ENCODE data around the gene PRR3. TPM values are rescaled to one million over a fixed set of nuclear protein-coding genes. Genes with fewer than 3 reads are reported as not detected.

Gene PRR3
- total and polyA plus RNA-seq, 5 donors, result 4.2 to 5.7 (median 4.7) TPM

Small RNA genes within 50 kb of the gene (microRNA-seq; reads per million reads assigned to microRNA genes)
- 20.9 to 38.3 reads per million in 2 donors for gene MIR877

Other genes starting within 250 kb of the PRR3 start
- gene TRIM39, start 230.4 kb upstream of the PRR3 start, total RNA-seq, result 10 to 100 TPM in 3 of 4 donors, 1 to 10 TPM in 1; 9.6 to 12.1 (median 10.7) TPM
- gene TRIM39, start 230.4 kb upstream of the PRR3 start, polyA plus RNA-seq, result 6.9 TPM
- gene RPP21, start 212.1 kb upstream of the PRR3 start, total RNA-seq, result 10 to 100 TPM; 15.7 to 30.1 (median 24.8) TPM
- gene RPP21, start 212.1 kb upstream of the PRR3 start, polyA plus RNA-seq, result 70.9 TPM
- gene HLA-E, start 67.8 kb upstream of the PRR3 start, total RNA-seq, result 100 to 1,000 TPM; 180 to 230 (median 214) TPM
- 227 TPM for gene HLA-E, start 67.8 kb upstream of the PRR3 start, polyA plus RNA-seq
- gene GNL1, start 806 bp upstream of the PRR3 start, total RNA-seq, result 10 to 100 TPM; 22.7 to 33.7 (median 24.8) TPM
- 24.2 TPM for gene GNL1, start 806 bp upstream of the PRR3 start, polyA plus RNA-seq
- gene ABCF1, start 14.1 kb downstream of the PRR3 start, total RNA-seq, result 10 to 100 TPM; 36.7 to 40.7 (median 39.2) TPM
- 26.8 TPM for gene ABCF1, start 14.1 kb downstream of the PRR3 start, polyA plus RNA-seq
- gene PPP1R10, start 59.9 kb downstream of the PRR3 start, total RNA-seq, result 10 to 100 TPM; 36.5 to 46.6 (median 43.4) TPM
- 16.0 TPM for gene PPP1R10, start 59.9 kb downstream of the PRR3 start, polyA plus RNA-seq
- gene MRPS18B, start 60.5 kb downstream of the PRR3 start, total RNA-seq, result 10 to 100 TPM; 60.2 to 77.5 (median 72.0) TPM
- gene MRPS18B, start 60.5 kb downstream of the PRR3 start, polyA plus RNA-seq, result 97.6 TPM
- gene ATAT1, start 69.6 kb downstream of the PRR3 start, total RNA-seq, result 1 to 10 TPM; 2.6 to 3.5 (median 3.2) TPM
- gene ATAT1, start 69.6 kb downstream of the PRR3 start, polyA plus RNA-seq, result 2.8 TPM
- gene C6orf136, start 89.8 kb downstream of the PRR3 start, total RNA-seq, result 10 to 100 TPM; 37.9 to 53.0 (median 45.5) TPM
- gene C6orf136, start 89.8 kb downstream of the PRR3 start, polyA plus RNA-seq, result 46.3 TPM
- 10 to 100 TPM; 18.2 to 23.4 (median 20.4) TPM for gene DHX16, start 115.7 kb downstream of the PRR3 start, total RNA-seq
- 17.0 TPM for gene DHX16, start 115.7 kb downstream of the PRR3 start, polyA plus RNA-seq
- 10 to 100 TPM; 21.8 to 33.9 (median 23.5) TPM for gene PPP1R18, start 129.3 kb downstream of the PRR3 start, total RNA-seq
- 23.1 TPM for gene PPP1R18, start 129.3 kb downstream of the PRR3 start, polyA plus RNA-seq
- 1 to 10 TPM; 2.5 to 5.8 (median 5.0) TPM for gene NRM, start 133.7 kb downstream of the PRR3 start, total RNA-seq
- 5.3 TPM for gene NRM, start 133.7 kb downstream of the PRR3 start, polyA plus RNA-seq
- 10 to 100 TPM; 20.7 to 26.6 (median 24.2) TPM for gene MDC1, start 160.0 kb downstream of the PRR3 start, total RNA-seq
- 11.1 TPM for gene MDC1, start 160.0 kb downstream of the PRR3 start, polyA plus RNA-seq
- 100 to 1,000 TPM; 130 to 250 (median 200) TPM for gene TUBB, start 163.1 kb downstream of the PRR3 start, total RNA-seq
- gene TUBB, start 163.1 kb downstream of the PRR3 start, polyA plus RNA-seq, result 170 TPM
- 100 to 1,000 TPM; 180 to 208 (median 199) TPM for gene FLOT1, start 185.4 kb downstream of the PRR3 start, total RNA-seq
- 264 TPM for gene FLOT1, start 185.4 kb downstream of the PRR3 start, polyA plus RNA-seq
- gene IER3, start 187.3 kb downstream of the PRR3 start, total RNA-seq, result 10 to 100 TPM; 22.4 to 60.2 (median 34.1) TPM
- 63.6 TPM for gene IER3, start 187.3 kb downstream of the PRR3 start, polyA plus RNA-seq

Data from right cardiac atrium (tissue), 5 donors.